ENCODE measurements around the gene ARPC1A.

DNA sequence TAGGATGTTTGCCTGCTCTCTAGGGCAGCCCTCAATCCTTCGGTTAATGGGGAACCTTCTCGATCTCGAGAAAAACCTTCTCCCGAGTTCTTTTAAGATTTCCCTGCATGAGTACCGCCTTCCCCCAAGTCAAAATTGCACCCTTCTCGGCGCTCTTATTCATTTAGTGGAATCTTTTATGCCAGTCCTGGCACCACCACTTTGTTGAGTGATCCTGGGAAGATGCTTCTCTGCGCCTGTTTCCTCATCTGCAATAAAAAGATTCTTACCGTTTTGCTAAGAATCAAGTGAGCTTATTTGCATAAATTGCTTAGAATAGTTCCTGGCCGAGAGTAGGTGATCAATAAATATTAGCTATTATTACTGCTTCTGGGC lies 697 bp downstream of the ARPC1A start:
- TF ChIP-seq, protein P1, sequence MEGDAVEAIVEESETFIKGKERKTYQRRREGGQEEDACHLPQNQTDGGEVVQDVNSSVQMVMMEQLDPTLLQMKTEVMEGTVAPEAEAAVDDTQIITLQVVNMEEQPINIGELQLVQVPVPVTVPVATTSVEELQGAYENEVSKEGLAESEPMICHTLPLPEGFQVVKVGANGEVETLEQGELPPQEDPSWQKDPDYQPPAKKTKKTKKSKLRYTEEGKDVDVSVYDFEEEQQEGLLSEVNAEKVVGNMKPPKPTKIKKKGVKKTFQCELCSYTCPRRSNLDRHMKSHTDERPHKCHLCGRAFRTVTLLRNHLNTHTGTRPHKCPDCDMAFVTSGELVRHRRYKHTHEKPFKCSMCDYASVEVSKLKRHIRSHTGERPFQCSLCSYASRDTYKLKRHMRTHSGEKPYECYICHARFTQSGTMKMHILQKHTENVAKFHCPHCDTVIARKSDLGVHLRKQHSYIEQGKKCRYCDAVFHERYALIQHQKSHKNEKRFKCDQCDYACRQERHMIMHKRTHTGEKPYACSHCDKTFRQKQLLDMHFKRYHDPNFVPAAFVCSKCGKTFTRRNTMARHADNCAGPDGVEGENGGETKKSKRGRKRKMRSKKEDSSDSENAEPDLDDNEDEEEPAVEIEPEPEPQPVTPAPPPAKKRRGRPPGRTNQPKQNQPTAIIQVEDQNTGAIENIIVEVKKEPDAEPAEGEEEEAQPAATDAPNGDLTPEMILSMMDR (IDR thresholded peaks at IDR 0.05): no peak
- no peak for TF ChIP-seq POLR2A (IDR thresholded peaks at IDR 0.05)
